K562 (cell line): ENCODE results near the gene EDEM2. TPM values are rescaled to one million over a fixed set of nuclear protein-coding genes. Genes with fewer than 3 reads are reported as not detected.

Source experiments
- CHD1 ChIP-seq: fragments of 200-600 bp; sonication (generic); IDR thresholded peaks from one replicate; pipeline ENCODE4 v1.6.1; 2012; ENCODE audit warnings: mild to moderate bottlenecking, moderate library complexity, low read length, inconsistent platforms
- E2F6 ChIP-seq, 2 experiments: IDR thresholded peaks; 2 replicates each; pipeline ENCODE4 v1.6.1; 2011; ENCODE audit warnings: borderline replicate concordance in 1 of 2, control low read depth in 1 of 2, low read depth in 1 of 2, low read length in 1 of 2, mild to moderate bottlenecking in 1 of 2, mixed read lengths in 1 of 2, moderate library complexity in 1 of 2; ENCODE audit not compliant: insufficient read depth in 1 of 2, insufficient read length in 1 of 2, poor library complexity in 1 of 2, severe bottlenecking in 1 of 2; ENCODE audit errors: extremely low read depth in 1 of 2
- FOXK2 ChIP-seq, 2 experiments: fragments of 450-650 bp; IDR thresholded peaks in 1 of 2; conservative IDR thresholded peaks in 1 of 2; 2 replicates each; pipeline ENCODE4 v1.6.1; 2016; ENCODE audit warnings: low read depth in 2 of 2, mild to moderate bottlenecking in 1 of 2
- ILF3 ChIP-seq: fragments of 450-650 bp; IDR thresholded peaks from 2 replicates; pipeline ENCODE4 v1.6.1; 2018; ENCODE audit warnings: antibody characterized with exemption, mild to moderate bottlenecking, moderate library complexity, borderline replicate concordance
- LEF1 ChIP-seq: fragments of 450-650 bp; IDR thresholded peaks from 2 replicates; pipeline ENCODE4 v1.6.1; 2016; ENCODE audit warnings: mild to moderate bottlenecking
- MED1 ChIP-seq: sonication (generic); formaldehyde crosslinking; IDR thresholded peaks from 2 replicates; pipeline ENCODE4 v1.8.1; 2023; ENCODE audit warnings: missing genetic modification reagents, borderline replicate concordance
- STAT5B ChIP-seq: fragments of 250-450 bp; sonication (Bioruptor Pico); IDR thresholded peaks from 2 replicates; pipeline ENCODE4 v1.8.0; 2021; ENCODE audit warnings: mild to moderate bottlenecking, inconsistent platforms
- ZBTB34 ChIP-seq: fragments of 250-450 bp; sonication (Bioruptor Pico); IDR thresholded peaks from 2 replicates; pipeline ENCODE4 v1.8.0; 2021; ENCODE audit warnings: mild to moderate bottlenecking, moderate library complexity
- ZNF175 ChIP-seq: fragments of 200-800 bp; sonication (Bioruptor generic); IDR thresholded peaks from 2 replicates; pipeline ENCODE4 v1.6.1; 2016; ENCODE audit warnings: low read depth, mild to moderate bottlenecking, missing genetic modification characterization, missing compliant biosample characterization
- polyA plus RNA-seq, 8 experiments: library from polyadenylated mRNA; depleted of rRNA in 4 of 8; stranded (reverse) in 5 of 8; unstranded in 3 of 8; fragments of >200 nt; fragmentation: Nextera tagmentation in 2 of 8; fragmentation: Illumina TruSeq in 1 of 8; extraction: Ambion mirVana in 2 of 8; extraction: Trizol in 1 of 8; gene quantifications; 2 replicates each; pipeline versions ENCODE4 v1.2.1 to v1.2.3, GENCODE V29; 2011 to 2014; ENCODE audit warnings: inconsistent platforms in 1 of 8, missing spikeins in 1 of 8
- total RNA-seq, 7 experiments: library from RNA; depleted of rRNA in 6 of 7; stranded (reverse); fragments of >200 nt in 6 of 7; fragmentation: Illumina TruSeq in 2 of 7; extraction: Trizol in 2 of 7; gene quantifications; 2 replicates each; pipeline versions ENCODE4 v1.2.1 to v1.2.3, GENCODE V29; 2011 to 2021; ENCODE audit warnings: low replicate concordance in 1 of 7
- TF ChIP-seq, protein P1 (sequence below): fragments of 200-800 bp; sonication (Bioruptor generic); IDR thresholded peaks from 2 replicates; pipeline ENCODE4 v1.6.1; 2016; ENCODE audit warnings: missing genetic modification characterization, missing compliant biosample characterization

Gene EDEM2
- total and polyA plus RNA-seq, 9 of the 15 experiments (the other 6 are each of a cell fraction or from before 2014, with no cell fraction given) = 6.9 to 11.0 (median 9.7) TPM

- TF ChIP-seq STAT5B (CRISPR knock-in tag) = no peak
- TF ChIP-seq E2F6 (IDR thresholded peaks at IDR 0.05; ENCODE audit: borderline replicate concordance in 1 of 2, extremely low read depth in 1 of 2, insufficient read depth in 1 of 2, insufficient read length in 1 of 2, low read depth in 1 of 2, low read length in 1 of 2, poor library complexity in 1 of 2, severe bottlenecking in 1 of 2) = no peak
- TF ChIP-seq, protein P1, sequence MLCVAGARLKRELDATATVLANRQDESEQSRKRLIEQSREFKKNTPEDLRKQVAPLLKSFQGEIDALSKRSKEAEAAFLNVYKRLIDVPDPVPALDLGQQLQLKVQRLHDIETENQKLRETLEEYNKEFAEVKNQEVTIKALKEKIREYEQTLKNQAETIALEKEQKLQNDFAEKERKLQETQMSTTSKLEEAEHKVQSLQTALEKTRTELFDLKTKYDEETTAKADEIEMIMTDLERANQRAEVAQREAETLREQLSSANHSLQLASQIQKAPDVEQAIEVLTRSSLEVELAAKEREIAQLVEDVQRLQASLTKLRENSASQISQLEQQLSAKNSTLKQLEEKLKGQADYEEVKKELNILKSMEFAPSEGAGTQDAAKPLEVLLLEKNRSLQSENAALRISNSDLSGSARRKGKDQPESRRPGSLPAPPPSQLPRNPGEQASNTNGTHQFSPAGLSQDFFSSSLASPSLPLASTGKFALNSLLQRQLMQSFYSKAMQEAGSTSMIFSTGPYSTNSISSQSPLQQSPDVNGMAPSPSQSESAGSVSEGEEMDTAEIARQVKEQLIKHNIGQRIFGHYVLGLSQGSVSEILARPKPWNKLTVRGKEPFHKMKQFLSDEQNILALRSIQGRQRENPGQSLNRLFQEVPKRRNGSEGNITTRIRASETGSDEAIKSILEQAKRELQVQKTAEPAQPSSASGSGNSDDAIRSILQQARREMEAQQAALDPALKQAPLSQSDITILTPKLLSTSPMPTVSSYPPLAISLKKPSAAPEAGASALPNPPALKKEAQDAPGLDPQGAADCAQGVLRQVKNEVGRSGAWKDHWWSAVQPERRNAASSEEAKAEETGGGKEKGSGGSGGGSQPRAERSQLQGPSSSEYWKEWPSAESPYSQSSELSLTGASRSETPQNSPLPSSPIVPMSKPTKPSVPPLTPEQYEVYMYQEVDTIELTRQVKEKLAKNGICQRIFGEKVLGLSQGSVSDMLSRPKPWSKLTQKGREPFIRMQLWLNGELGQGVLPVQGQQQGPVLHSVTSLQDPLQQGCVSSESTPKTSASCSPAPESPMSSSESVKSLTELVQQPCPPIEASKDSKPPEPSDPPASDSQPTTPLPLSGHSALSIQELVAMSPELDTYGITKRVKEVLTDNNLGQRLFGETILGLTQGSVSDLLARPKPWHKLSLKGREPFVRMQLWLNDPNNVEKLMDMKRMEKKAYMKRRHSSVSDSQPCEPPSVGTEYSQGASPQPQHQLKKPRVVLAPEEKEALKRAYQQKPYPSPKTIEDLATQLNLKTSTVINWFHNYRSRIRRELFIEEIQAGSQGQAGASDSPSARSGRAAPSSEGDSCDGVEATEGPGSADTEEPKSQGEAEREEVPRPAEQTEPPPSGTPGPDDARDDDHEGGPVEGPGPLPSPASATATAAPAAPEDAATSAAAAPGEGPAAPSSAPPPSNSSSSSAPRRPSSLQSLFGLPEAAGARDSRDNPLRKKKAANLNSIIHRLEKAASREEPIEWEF = no peak
- TF ChIP-seq FOXK2 (conservative IDR thresholded peaks at IDR 0.05 in 1 of 2, IDR thresholded peaks at IDR 0.05 in 1 of 2; ENCODE audit: low read depth in 2 of 2) = no peak
- no peak for TF ChIP-seq LEF1
- TF ChIP-seq MED1 (CRISPR knock-in tag) = no peak
- no peak for TF ChIP-seq ZNF175 (CRISPR knock-in tag)
- no peak for TF ChIP-seq CHD1
- TF ChIP-seq ILF3 = no peak
- TF ChIP-seq ZBTB34 (CRISPR knock-in tag) = no peak
- TF ChIP-seq, all 486 proteins: peak for 8
Observed at GRCh38 chr20:35167787-35168186, 20.7 kb upstream of the EDEM2 start (continued).
